ENCODE results near the gene PCSK6.

The PCSK6 gene

GRCh38 chr15:101269479-101270223 lies 219.9 kb downstream of the PCSK6 start:
- H3K27me3 ChIP-seq (ENCODE audit: control insufficient read depth in 2 of 2, insufficient read depth in 2 of 2, low read length in 2 of 2), result no peaks in the 10 kb centered on the region
- no peak overlapping the region for H3K9ac ChIP-seq (ENCODE audit: low read depth in 1 of 2, low read length in 2 of 2)
- no peak overlapping the region for H3K27ac ChIP-seq (ENCODE audit: low read depth in 2 of 2, low read length in 2 of 2)
- H3K9me3 ChIP-seq (ENCODE audit: control insufficient read depth in 2 of 2, low read length in 2 of 2), result no peaks in the 10 kb centered on the region
- H3K36me3 ChIP-seq (ENCODE audit: control insufficient read depth in 2 of 2, insufficient read depth in 2 of 2, low read length in 2 of 2), result peaks cover 45 to 53% of the 10 kb centered on the region in 2 donors
- peaks cover 0 to 4% of the 10 kb centered on the region in 2 donors for H3K4me1 ChIP-seq (ENCODE audit: control insufficient read depth in 2 of 2, insufficient read depth in 2 of 2, low read length in 2 of 2)
- no peak overlapping the region for H3K4me3 ChIP-seq (ENCODE audit: low read length in 2 of 2)

DNA sequence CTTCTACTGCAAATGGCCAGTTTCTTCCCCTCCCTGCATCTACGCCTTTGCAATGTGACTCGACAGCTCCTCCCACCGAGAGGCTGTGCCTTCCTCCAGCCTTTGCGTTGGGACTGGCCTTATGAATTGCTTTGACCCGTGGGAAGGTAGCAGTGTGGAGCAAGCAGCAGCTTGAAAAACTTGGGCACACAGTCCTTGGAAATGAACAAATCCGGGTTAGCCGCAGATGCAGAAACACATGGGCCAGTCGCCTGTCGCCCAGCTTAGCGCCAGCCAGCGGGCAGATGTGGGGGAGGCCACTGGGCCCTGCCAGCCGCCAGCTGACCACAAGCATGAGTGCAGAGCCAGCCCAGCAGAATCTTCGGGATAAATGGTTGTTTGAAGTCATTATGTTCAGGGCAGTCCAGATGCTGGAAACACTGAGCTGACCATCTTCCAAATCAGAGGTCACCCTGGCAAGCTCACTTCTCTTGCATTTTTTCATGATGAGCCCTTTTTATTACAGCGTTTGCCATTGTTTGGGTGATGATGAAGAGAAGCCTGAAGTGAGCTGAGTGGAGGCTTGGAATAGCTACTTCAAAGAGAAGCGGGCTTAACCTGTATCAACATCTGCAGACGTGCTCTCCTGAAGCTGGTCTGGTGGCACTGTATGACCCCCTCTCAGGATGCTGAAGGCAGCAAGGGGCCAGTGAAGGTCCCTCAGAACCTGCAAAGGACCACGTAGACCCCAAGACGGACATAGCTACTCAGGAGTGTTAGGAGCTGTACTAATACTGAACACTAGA lies 222.0 kb downstream of the PCSK6 start:
- H3K27ac ChIP-seq (ENCODE audit: low read depth in 2 of 2, low read length in 2 of 2), result peak overlapping the region; percentile 20 to 43
- peaks cover 0 to 4% of the 10 kb centered on the region in 2 donors for H3K4me1 ChIP-seq (ENCODE audit: control insufficient read depth in 2 of 2, insufficient read depth in 2 of 2, low read length in 2 of 2)
- H3K9ac ChIP-seq (ENCODE audit: low read depth in 1 of 2, low read length in 2 of 2), result no peak overlapping the region
- H3K4me3 ChIP-seq (ENCODE audit: low read length in 2 of 2), result no peak overlapping the region
- no peaks in the 10 kb centered on the region for H3K27me3 ChIP-seq (ENCODE audit: control insufficient read depth in 2 of 2, insufficient read depth in 2 of 2, low read length in 2 of 2)
- peaks cover 26 to 31% of the 10 kb centered on the region in 2 donors for H3K36me3 ChIP-seq (ENCODE audit: control insufficient read depth in 2 of 2, insufficient read depth in 2 of 2, low read length in 2 of 2)
- H3K9me3 ChIP-seq (ENCODE audit: control insufficient read depth in 2 of 2, low read length in 2 of 2), result no peaks in the 10 kb centered on the region

GRCh38 chr15:101266787-101267186 lies 222.7 kb downstream of the PCSK6 start:
- peaks cover 0 to 4% of the 10 kb centered on the region in 2 donors for H3K4me1 ChIP-seq (ENCODE audit: control insufficient read depth in 2 of 2, insufficient read depth in 2 of 2, low read length in 2 of 2)
- H3K36me3 ChIP-seq (ENCODE audit: control insufficient read depth in 2 of 2, insufficient read depth in 2 of 2, low read length in 2 of 2), result peaks cover 19 to 25% of the 10 kb centered on the region in 2 donors
- no peak overlapping the region for H3K4me3 ChIP-seq (ENCODE audit: low read length in 2 of 2)
- peak overlapping the region; percentile 20 to 43 for H3K27ac ChIP-seq (ENCODE audit: low read depth in 2 of 2, low read length in 2 of 2)
- no peak overlapping the region for H3K9ac ChIP-seq (ENCODE audit: low read depth in 1 of 2, low read length in 2 of 2)
- no peaks in the 10 kb centered on the region for H3K27me3 ChIP-seq (ENCODE audit: control insufficient read depth in 2 of 2, insufficient read depth in 2 of 2, low read length in 2 of 2)
- H3K9me3 ChIP-seq (ENCODE audit: control insufficient read depth in 2 of 2, low read length in 2 of 2), result no peaks in the 10 kb centered on the region

- Histone ChIP-seq H3K9me3 (ENCODE audit: control insufficient read depth in 2 of 2, low read length in 2 of 2) (no peaks in the 10 kb centered on the region), H3K4me3 (ENCODE audit: low read length in 2 of 2) (no peak overlapping the region), H3K9ac (ENCODE audit: low read depth in 1 of 2, low read length in 2 of 2) (no peak overlapping the region), H3K27ac (ENCODE audit: low read depth in 2 of 2, low read length in 2 of 2) (peak overlapping the region in 1 of 2 donors; percentile 11), H3K36me3 (ENCODE audit: control insufficient read depth in 2 of 2, insufficient read depth in 2 of 2, low read length in 2 of 2) (peaks cover 12 to 17% of the 10 kb centered on the region in 2 donors), H3K4me1 (ENCODE audit: control insufficient read depth in 2 of 2, insufficient read depth in 2 of 2, low read length in 2 of 2) (peaks cover 0 to 4% of the 10 kb centered on the region in 2 donors), H3K27me3 (ENCODE audit: control insufficient read depth in 2 of 2, insufficient read depth in 2 of 2, low read length in 2 of 2) (no peaks in the 10 kb centered on the region)
Observed at GRCh38 chr15:101266034-101266433, 223.5 kb downstream of the PCSK6 start.

DNA sequence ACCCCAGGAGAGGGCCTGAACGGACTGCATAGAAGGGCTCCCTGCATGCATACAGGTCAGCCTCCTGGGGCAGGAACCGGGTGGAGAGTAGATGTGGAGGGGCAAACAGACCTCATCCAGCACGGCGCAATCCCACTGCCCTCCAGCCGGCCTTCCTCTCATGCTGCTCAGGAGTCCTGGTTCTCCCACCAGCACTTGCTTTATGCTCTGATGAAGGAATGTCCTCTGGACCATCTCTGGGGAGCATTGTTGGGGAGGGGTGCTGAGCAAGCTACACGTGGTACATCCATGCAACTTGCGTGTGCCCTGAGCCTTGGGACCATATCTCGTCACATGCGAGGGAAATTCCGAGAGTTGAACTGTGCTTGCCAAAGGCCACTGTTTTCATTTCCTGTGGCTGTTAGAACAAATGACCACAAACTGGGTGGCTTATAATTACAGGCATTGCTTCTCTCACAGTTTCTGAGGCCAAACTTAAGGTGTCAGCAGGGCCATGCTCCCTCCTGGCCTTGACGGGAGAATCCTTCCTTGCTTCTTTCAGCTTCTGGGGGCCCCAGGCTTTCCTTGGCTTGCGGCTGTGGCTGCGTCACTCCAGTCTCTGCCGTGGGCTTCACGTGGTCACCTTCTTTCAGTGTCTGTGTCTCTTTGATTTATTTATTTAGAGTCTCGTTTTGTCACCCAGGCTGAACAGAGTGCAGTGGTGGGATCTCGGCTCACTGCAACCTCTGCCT lies 224.4 kb downstream of the PCSK6 start:
- Histone ChIP-seq H3K27me3 (ENCODE audit: control insufficient read depth in 2 of 2, insufficient read depth in 2 of 2, low read length in 2 of 2) (no peaks in the 10 kb centered on the region), H3K9ac (ENCODE audit: low read depth in 1 of 2, low read length in 2 of 2) (no peak overlapping the region), H3K36me3 (ENCODE audit: control insufficient read depth in 2 of 2, insufficient read depth in 2 of 2, low read length in 2 of 2) (peaks cover 4 to 9% of the 10 kb centered on the region in 2 donors), H3K9me3 (ENCODE audit: control insufficient read depth in 2 of 2, low read length in 2 of 2) (no peaks in the 10 kb centered on the region), H3K27ac (ENCODE audit: low read depth in 2 of 2, low read length in 2 of 2) (peak overlapping the region in 1 of 2 donors; percentile 23), H3K4me3 (ENCODE audit: low read length in 2 of 2) (no peak overlapping the region), H3K4me1 (ENCODE audit: control insufficient read depth in 2 of 2, insufficient read depth in 2 of 2, low read length in 2 of 2) (peaks cover 0 to 4% of the 10 kb centered on the region in 2 donors)

DNA sequence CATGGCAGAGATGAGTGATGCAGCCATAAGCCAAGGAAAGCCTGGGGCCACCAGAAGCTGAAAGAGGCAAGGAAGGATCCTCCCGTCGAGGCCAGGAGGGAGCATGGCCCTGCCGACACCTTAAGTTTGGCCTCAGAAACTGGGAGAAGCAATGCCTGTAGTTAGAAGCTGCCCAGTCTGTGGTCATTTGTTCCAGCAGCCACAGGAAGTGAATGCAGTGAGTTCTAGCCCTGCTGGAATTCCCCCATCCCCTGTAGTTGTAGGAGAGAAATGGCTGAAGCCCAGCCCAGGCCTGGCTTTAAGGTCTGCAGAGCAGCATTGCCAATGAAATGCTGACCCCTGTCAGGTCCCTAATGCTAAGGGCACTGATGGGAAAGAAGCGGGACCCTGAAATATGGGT lies 225.5 kb downstream of the PCSK6 start:
- peak overlapping the region in 1 of 2 donors; percentile 1 for H3K27ac ChIP-seq (ENCODE audit: low read depth in 2 of 2, low read length in 2 of 2)
- no peaks in the 10 kb centered on the region for H3K27me3 ChIP-seq (ENCODE audit: control insufficient read depth in 2 of 2, insufficient read depth in 2 of 2, low read length in 2 of 2)
- no peak overlapping the region for H3K9ac ChIP-seq (ENCODE audit: low read depth in 1 of 2, low read length in 2 of 2)
- H3K4me1 ChIP-seq (ENCODE audit: control insufficient read depth in 2 of 2, insufficient read depth in 2 of 2, low read length in 2 of 2), result peaks cover 0 to 4% of the 10 kb centered on the region in 2 donors
- no peak overlapping the region for H3K4me3 ChIP-seq (ENCODE audit: low read length in 2 of 2)
- H3K36me3 ChIP-seq (ENCODE audit: control insufficient read depth in 2 of 2, insufficient read depth in 2 of 2, low read length in 2 of 2), result peaks cover 0 to 2% of the 10 kb centered on the region in 2 donors
- H3K9me3 ChIP-seq (ENCODE audit: control insufficient read depth in 2 of 2, low read length in 2 of 2), result no peaks in the 10 kb centered on the region

DNA sequence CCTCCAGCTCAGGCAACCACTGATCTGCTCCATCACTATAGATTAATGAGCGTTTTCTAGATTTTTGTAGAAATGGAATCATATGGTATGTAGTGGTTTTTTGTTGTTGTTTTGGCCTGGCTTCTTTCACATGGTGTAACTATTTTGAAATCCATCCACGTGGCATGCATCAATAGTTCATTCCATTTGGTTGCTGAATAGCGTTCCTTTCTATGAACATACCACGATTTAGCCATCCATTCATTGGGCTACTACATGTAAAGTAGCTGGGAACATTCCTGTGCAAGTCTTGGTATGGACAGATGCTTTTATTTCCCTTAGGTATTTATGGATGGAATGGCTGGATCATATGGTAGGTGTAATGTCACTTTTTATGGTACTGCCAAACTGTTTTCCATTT lies 227.0 kb downstream of the PCSK6 start:
- no peak overlapping the region for H3K9ac ChIP-seq (ENCODE audit: low read depth in 1 of 2, low read length in 2 of 2)
- peaks cover 0 to 4% of the 10 kb centered on the region in 2 donors for H3K4me1 ChIP-seq (ENCODE audit: control insufficient read depth in 2 of 2, insufficient read depth in 2 of 2, low read length in 2 of 2)

DNA sequence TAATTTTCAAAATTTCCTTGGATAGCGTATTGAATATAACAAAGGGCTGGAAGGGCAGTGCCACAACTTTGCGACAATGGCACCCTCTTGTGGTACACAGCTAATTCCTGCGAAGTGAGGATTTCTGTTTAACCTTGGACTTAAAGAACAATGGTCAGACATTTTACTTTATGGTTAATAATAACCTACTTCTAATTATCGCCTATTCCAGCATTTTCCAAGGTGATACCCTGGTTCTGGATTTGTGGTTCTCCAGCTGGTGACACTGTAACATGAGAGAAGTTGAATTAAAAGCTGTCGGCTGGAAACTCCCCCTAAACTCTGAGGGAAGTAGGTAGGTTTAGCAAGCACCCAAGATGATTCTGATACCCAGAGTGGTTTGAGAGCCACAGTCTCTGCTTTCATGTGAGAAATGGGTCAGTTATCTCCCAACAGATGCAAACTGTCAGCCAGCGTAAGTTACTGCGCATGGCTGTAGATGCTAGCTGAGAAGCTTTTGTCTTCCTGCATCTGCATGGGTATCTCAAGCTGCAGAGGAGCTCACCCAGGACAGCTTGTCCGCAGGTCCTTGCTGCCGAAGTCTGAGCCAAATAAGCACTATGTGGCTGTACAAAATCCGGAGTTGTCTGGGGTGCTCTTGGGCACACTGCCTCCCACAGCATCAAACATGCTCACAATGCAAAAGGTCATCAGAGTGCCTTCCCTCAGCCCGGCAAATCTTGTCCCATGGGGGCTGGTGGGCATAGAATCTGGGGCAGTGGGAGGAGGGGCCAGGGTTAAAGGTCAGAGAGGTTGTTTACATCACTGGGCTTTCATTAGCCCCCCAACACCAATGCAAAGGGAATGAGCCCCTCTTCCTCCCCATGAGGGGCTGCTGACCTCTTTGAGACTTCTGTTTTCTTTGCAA lies 231.0 kb downstream of the PCSK6 start:
- no peaks in the 10 kb centered on the region for H3K27me3 ChIP-seq (ENCODE audit: control insufficient read depth in 2 of 2, insufficient read depth in 2 of 2, low read length in 2 of 2)
- H3K36me3 ChIP-seq (ENCODE audit: control insufficient read depth in 2 of 2, insufficient read depth in 2 of 2, low read length in 2 of 2), result no peaks in the 10 kb centered on the region
- H3K9ac ChIP-seq (ENCODE audit: low read depth in 1 of 2, low read length in 2 of 2), result no peak overlapping the region
- no peak overlapping the region for H3K27ac ChIP-seq (ENCODE audit: low read depth in 2 of 2, low read length in 2 of 2)
- no peak overlapping the region for H3K4me3 ChIP-seq (ENCODE audit: low read length in 2 of 2)
- no peaks in the 10 kb centered on the region for H3K9me3 ChIP-seq (ENCODE audit: control insufficient read depth in 2 of 2, low read length in 2 of 2)
- H3K4me1 ChIP-seq (ENCODE audit: control insufficient read depth in 2 of 2, insufficient read depth in 2 of 2, low read length in 2 of 2), result no peaks in the 10 kb centered on the region

More for the DNA sequence above, 227.0 kb downstream of the PCSK6 start:
- Histone ChIP-seq H3K27ac (ENCODE audit: low read depth in 2 of 2, low read length in 2 of 2) (no peak overlapping the region), H3K36me3 (ENCODE audit: control insufficient read depth in 2 of 2, insufficient read depth in 2 of 2, low read length in 2 of 2) (no peaks in the 10 kb centered on the region), H3K27me3 (ENCODE audit: control insufficient read depth in 2 of 2, insufficient read depth in 2 of 2, low read length in 2 of 2) (no peaks in the 10 kb centered on the region), H3K9me3 (ENCODE audit: control insufficient read depth in 2 of 2, low read length in 2 of 2) (no peaks in the 10 kb centered on the region), H3K4me3 (ENCODE audit: low read length in 2 of 2) (no peak overlapping the region)

- peaks cover 3 to 6% of the 10 kb centered on the region in 2 donors for H3K4me1 ChIP-seq (ENCODE audit: control insufficient read depth in 2 of 2, insufficient read depth in 2 of 2, low read length in 2 of 2)
- H3K27ac ChIP-seq (ENCODE audit: low read depth in 2 of 2, low read length in 2 of 2), result no peak overlapping the region
- no peaks in the 10 kb centered on the region for H3K27me3 ChIP-seq (ENCODE audit: control insufficient read depth in 2 of 2, insufficient read depth in 2 of 2, low read length in 2 of 2)
- H3K9ac ChIP-seq (ENCODE audit: low read depth in 1 of 2, low read length in 2 of 2), result no peak overlapping the region
- no peak overlapping the region for H3K4me3 ChIP-seq (ENCODE audit: low read length in 2 of 2)
- no peaks in the 10 kb centered on the region for H3K9me3 ChIP-seq (ENCODE audit: control insufficient read depth in 2 of 2, low read length in 2 of 2)
- H3K36me3 ChIP-seq (ENCODE audit: control insufficient read depth in 2 of 2, insufficient read depth in 2 of 2, low read length in 2 of 2), result no peaks in the 10 kb centered on the region
Observed at GRCh38 chr15:101256757-101257156, 232.8 kb downstream of the PCSK6 start.
